Ureter (tissue), 1 donor: Measurements from ENCODE around the gene MAGED4B. TPM values are rescaled to one million over a fixed set of nuclear protein-coding genes. Genes with fewer than 3 reads are reported as not detected.
"Not testable (repeated sequence)": the region's sequence is repeated elsewhere in the genome, so short reads cannot be mapped to it uniquely, and the experiment has no call there.

ENCODE experiments used
- DNase-seq: peaks from one replicate; pipeline ENCODE4 v3.0.0-alpha.2; 2020; ENCODE audit warnings: low spot score
- total RNA-seq: library from RNA; stranded (reverse); gene quantifications from one replicate; pipeline ENCODE4 v1.2.4, GENCODE V29; 2023
- donor health status: DM: yes; HTN: yes; CAD: no.

MAGED4B gene, protein sequence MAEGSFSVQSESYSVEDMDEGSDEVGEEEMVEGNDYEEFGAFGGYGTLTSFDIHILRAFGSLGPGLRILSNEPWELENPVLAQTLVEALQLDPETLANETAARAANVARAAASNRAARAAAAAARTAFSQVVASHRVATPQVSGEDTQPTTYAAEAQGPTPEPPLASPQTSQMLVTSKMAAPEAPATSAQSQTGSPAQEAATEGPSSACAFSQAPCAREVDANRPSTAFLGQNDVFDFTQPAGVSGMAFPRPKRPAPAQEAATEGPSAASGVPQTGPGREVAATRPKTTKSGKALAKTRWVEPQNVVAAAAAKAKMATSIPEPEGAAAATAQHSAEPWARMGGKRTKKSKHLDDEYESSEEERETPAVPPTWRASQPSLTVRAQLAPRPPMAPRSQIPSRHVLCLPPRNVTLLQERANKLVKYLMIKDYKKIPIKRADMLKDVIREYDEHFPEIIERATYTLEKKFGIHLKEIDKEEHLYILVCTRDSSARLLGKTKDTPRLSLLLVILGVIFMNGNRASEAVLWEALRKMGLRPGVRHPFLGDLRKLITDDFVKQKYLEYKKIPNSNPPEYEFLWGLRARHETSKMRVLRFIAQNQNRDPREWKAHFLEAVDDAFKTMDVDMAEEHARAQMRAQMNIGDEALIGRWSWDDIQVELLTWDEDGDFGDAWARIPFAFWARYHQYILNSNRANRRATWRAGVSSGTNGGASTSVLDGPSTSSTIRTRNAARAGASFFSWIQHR
- 8.3 TPM for total RNA-seq

DNA sequence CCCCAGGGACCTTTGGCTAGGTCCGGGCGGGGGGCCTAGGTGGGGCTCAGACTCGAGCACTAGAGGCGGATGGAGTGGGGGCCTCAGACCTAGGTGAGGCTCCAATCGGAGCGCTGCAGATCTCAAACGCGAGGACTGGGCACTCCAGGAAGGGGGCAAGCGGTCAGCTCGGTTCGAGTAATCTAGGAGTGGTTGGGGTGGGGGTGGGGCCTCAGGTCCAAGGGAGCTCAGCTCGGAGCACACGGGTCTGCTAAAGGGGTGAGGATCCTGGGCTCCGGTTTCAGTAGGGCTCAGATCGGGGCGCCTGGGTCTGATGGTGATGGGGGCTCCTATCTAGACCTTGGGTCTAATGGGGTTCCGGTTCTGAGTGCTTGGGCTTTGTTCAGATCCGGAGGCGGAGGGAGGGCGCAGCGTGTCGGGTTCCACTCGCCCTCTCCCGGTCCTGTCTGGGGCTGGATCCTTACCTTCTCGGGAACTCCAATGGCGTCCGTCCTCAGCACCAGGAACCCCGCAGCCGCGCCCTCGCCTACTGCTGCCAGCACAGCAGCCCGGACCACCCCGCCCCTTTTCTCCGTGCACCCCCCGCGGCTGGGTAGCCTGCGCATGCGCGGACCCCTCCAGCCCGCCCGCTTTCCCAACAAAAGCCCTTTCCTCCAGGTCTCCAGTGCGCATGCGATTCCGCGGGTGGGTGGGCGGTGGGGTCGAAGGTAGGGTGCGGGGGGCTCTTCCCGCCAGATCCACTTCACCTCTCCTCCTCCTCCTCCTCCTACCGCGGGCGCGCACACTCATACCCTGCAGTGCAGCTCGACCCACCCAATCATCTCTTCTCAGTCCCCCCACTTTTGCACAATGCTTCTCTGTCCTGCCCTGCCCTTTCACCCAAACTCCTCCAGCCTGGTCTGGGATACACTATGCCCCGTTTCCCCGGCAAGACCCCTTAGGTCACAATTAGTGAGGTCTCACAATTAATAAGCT lies at the start of gene MAGED4B:
TSS of gene MAGED4B (minus strand) at position 518 of the 975 bp plus-strand sequence. CDS start 1,011 bp downstream, outside the sequence.
- not testable (repeated sequence) for DNase-seq

GRCh38 chrX:52118262-52118661 lies 49.3 kb upstream of the MAGED4B start:
- no peak for DNase-seq

- DNase-seq = no peak
These were observed 13.6 kb upstream of the MAGED4B start for GRCh38 chrX:52082578-52082977.

- DNase-seq = no peak
These were observed 9.1 kb upstream of the MAGED4B start for GRCh38 chrX:52078131-52078530.

DNA sequence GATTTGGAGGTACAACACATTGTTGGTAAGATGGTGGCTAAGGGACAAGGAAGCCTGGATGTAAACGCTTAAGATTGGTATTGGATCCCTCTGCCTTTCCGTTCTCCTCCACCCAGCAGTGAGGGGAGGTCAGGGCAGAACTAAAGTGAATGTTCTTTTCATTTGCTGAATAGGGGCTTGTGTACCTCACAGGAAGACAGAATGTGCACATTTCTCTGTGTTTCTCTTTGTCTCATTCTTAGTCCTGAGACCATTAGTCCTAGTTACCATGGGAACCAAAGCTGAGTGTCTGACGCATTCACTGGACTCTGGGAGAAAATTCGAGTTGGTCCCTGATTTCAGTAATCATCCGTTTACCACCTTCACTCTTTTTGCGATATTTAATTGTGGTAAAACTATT lies 26.7 kb downstream of the MAGED4B start:
- not testable (repeated sequence) for DNase-seq

DNA sequence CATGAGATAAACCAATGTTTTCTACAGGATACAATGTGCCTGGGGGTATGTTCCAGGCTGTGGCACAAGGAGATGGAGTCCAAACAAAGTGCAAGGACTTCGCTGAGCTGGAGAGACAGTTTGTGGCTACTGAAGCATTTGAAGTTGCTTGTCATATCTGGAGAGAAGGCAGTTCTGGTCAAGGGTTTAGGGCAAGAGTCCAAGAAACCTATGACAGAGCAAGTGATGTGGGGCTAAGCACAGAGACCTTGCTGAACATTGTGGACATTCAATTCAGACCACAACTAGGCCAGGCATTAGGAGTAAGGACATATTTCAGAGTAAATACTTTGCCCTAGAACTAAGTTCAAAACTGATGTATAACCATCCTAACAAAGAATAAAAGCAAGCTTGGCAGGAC lies 34.8 kb downstream of the MAGED4B start:
- no peak for DNase-seq

- DNase-seq = no peak
These were observed 37.6 kb downstream of the MAGED4B start for GRCh38 chrX:52031371-52031770.

DNA sequence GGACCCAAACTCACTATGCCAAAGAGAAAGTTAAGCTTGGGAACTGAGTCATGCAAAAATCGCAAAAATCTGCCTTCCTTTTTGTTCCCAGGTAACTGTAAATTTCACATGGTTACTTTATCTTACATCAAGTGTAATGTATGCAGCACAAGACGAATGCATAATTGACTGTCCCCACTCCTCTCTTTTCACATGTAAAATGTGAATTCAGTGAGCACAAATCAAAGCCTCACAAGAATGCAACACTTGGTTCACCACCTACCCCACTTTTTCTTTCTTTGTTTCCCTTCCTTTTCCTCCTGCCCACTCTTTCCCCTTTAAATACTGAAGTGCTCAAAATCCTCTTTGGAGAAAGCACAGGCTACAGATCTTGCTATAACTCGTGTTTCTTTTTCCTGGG lies 53.2 kb downstream of the MAGED4B start:
- DNase-seq = no peak

Other genes starting within 250 kb of the MAGED4B start
- gene MAGED1, start 175.6 kb downstream of the MAGED4B start, total RNA-seq = 79.8 TPM
- 10.9 TPM for gene MAGED4, start 115.7 kb upstream of the MAGED4B start, total RNA-seq